ENCODE data around the gene PSME2.

Gene PSME2

GRCh38 chr14:24132976-24133375, 13.4 kb downstream of the PSME2 start:
- DNase-seq, result no peak

- peak; percentile 68 for DNase-seq
Observed at GRCh38 chr14:24132061-24132685, 14.2 kb downstream of the PSME2 start.

GRCh38 chr14:24131549-24131966, 14.9 kb downstream of the PSME2 start:
- DNase-seq, result no peak

GRCh38 chr14:24130717-24131548, 15.5 kb downstream of the PSME2 start:
- DNase-seq, result no peak

- DNase-seq, result no peak
Observed at GRCh38 chr14:24130380-24130716, 16.1 kb downstream of the PSME2 start, which contains the start of gene FITM1. Gene FITM1 (plus strand): TSS chr14:24130659. CDS start chr14:24131564, 905 bp downstream.

GRCh38 chr14:24129410-24129998, 16.9 kb downstream of the PSME2 start:
- no peak for DNase-seq

- DNase-seq, result no peak
Observed at GRCh38 chr14:24127673-24128072, 18.7 kb downstream of the PSME2 start.

- DNase-seq, result no peak
Observed at GRCh38 chr14:24126939-24127338, 19.5 kb downstream of the PSME2 start.

GRCh38 chr14:24123424-24124417, 22.7 kb downstream of the PSME2 start:
- no peak for DNase-seq

GRCh38 chr14:24122898-24123297, 23.5 kb downstream of the PSME2 start:
- DNase-seq, result no peak

GRCh38 chr14:24122416-24122815, 24.0 kb downstream of the PSME2 start:
- DNase-seq, result no peak

GRCh38 chr14:24121210-24121609, 25.2 kb downstream of the PSME2 start:
- DNase-seq, result no peak

- no peak for DNase-seq
Observed at GRCh38 chr14:24119691-24120090, 26.7 kb downstream of the PSME2 start.

GRCh38 chr14:24117179-24117578, 29.2 kb downstream of the PSME2 start:
- DNase-seq, result no peak

GRCh38 chr14:24116128-24116814, 30.1 kb downstream of the PSME2 start:
- no peak for DNase-seq

GRCh38 chr14:24115422-24116127, 30.8 kb downstream of the PSME2 start:
- DNase-seq, result no peak

- DNase-seq, result peak; percentile 100
Observed at GRCh38 chr14:24114532-24115421, 31.6 kb downstream of the PSME2 start, which contains the start of the genes DCAF11 and NRL. Gene DCAF11 (plus strand): TSS chr14:24114777. CDS start chr14:24115595, 818 bp downstream. Gene NRL (minus strand): TSS chr14:24114949. CDS start chr14:24082848, 32,101 bp downstream.

- DNase-seq, result peak; percentile 72
Observed at GRCh38 chr14:24113801-24114531, 32.4 kb downstream of the PSME2 start.

- no peak for DNase-seq
Observed at GRCh38 chr14:24113379-24113800, 33.0 kb downstream of the PSME2 start.
